ENCODE results near the gene KRTAP10-10.
"Not testable (repeated sequence)": the region's sequence is repeated elsewhere in the genome, so short reads cannot be mapped to it uniquely, and the experiment has no call there.

Gene KRTAP10-10

DNA sequence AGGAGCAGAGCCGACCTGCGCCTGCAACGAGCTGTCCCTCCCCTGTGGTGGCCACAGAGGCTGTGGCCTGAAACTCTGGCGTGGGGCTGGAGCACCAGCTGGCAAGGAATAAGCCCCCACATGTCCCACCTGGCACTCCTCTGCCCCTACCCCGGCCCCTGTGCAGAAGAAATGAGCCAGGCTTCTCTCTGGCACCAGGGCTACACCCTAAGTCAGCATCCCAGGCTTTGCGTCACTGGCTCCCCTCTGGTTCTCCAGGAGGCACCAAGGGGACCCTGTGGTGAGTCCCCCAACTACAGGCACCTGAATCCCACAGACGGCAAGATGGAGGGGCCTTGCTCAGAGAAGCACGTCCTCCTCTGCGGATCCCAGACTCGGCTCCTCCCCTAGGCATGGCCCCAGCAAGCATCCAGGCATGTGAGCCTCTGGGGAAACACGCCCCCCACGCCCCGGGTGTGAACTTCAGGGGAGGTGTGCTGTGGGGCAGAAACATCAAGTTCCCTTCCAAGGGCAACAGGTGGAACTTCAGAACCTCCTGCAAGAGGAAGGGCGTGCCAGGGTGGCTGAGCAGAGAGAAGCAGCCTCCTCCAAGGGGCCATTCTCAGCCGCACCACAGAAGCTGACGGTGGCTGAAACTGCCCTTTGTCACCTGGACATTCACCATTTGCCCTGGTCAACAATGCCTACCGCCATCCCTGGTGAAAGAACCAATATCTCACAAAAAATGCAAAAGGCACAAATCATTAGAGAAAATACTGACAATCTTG lies 33.9 kb upstream of the KRTAP10-10 start:
- no peak for DNase-seq

DNA sequence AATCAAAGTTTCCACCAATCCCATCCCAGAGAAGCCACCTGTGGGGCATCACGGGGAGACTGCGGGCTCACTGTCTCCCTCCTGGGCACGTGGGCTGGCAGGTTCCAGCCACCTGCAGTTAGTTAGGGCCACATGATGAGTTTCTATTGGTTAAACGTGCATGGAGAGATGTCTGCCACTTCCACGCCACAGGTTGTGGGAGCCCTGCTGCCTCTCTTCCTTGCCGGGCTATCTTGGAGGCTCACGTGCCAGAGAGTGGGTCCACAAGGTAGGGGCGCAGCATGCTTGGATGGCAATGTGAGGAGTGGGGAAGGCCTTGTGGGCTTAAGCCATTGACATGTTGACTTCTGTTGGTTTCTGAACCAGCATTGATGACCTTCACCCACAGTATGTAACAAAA lies 33.2 kb upstream of the KRTAP10-10 start:
- DNase-seq: no peak

DNA sequence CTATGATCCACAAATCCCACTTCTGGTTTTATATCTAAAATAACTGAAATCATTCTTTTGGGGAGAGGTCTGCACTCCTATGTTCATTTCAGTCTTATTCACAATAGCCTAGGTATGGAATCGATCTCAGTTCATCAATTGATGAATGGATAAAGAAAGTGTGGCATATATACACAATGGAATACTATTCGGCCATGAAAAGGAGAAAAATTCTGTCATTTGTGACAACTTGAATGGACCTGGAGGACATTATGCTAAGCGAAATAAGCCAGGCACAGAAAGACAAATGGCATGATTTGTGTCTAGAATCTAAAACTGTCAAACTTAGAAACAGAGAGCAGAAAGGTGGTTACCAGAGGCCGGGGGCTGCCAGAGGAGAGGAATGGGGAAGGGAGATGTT lies 30.7 kb upstream of the KRTAP10-10 start:
- DNase-seq: no peak

DNA sequence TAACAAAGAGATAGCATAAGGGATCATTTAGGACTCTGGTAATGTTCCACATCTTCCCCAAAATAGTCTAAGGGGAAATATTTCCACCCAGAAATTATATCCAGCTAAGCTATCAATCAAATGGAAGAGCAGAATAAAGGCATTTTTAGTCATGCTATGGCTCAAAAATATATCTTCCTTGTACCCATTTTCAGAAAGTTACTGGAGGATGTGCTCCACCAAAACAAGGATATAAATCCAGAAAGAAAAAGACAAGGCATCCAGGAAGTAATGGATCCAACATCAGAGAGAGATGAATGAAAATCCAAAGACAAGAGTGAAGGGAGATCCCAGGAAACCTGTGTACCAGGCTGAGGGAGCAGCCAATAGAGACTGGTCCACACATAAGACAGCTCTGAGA lies 28.0 kb upstream of the KRTAP10-10 start:
- no peak for DNase-seq

DNA sequence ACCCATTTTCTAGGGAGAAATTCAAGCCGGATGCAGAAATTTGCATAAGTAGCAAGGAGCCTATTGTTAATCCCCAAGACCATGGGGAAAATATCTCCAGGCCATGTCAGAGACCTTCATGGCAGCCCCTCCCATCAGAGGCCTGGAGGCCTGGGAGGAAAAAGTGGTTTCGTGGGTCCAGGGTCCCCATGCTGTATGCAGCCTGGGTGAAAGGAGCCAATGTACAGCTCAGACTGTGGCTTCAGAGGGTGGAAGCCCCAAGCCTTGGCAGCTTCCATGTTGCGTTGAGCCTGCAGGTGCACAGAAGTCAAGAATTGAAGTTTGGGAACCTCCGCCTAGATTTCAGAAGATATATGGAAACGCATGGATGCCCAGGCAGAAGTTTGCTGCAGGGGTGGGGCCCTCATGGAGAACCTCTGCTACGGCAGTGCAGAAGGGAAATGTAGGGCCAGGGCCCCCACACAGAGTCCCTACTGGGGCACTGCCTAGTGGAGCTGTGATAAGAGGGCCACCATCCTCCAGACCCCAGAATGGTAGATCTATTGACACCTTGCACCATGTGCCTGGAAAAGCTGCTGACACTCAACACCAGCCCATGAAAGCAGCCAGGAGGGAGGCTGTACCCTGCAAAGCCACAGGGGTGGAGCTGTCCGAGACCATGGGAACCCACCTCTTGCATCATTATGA lies 26.9 kb upstream of the KRTAP10-10 start:
- DNase-seq: not testable (repeated sequence)

DNA sequence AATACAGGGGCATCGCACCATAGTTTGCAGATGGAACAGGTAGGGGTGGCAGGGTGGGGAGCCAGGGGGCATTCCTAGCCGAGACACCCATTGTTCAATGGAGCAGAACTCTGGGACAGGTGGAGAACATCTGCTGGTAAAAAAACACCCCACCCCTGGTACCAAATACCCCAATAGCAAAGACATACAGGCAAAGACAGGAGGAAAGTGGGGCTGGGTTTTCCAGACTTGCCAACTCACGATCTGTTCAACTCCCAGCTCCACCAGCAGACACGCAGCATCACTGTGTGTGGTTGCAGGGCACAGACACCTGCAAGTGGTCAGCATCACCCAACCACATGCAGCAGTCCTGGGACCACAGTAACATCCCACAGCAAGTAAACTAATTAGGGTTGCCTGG lies 25.6 kb upstream of the KRTAP10-10 start:
- no peak for DNase-seq

DNA sequence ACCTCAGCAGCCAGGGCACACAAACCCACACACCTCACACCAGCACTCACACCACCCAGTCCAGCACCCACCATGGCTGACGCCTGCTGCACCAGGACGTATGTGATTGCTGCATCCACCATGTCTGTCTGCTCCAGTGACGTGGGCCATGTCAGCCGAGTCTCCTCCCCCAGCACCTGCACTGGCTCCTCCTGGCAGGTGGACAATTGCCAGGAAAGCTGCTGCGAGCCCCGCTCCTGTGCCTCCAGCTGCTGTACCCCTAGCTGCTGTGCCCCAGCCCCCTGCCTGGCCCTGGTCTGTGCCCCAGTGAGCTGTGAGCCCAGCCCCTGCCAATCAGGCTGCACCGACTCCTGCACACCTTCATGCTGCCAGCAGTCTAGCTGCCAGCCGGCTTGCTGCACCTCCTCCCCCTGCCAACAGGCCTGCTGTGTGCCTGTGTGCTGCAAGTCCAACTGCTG lies 25.1 kb upstream of the KRTAP10-10 start, which contains the start of gene KRTAP10-8:
KRTAP10-8 (plus strand) TSS at position 51 of the 458 bp plus-strand sequence; CDS start at position 73, 22 bp downstream.
- DNase-seq: no peak

DNA sequence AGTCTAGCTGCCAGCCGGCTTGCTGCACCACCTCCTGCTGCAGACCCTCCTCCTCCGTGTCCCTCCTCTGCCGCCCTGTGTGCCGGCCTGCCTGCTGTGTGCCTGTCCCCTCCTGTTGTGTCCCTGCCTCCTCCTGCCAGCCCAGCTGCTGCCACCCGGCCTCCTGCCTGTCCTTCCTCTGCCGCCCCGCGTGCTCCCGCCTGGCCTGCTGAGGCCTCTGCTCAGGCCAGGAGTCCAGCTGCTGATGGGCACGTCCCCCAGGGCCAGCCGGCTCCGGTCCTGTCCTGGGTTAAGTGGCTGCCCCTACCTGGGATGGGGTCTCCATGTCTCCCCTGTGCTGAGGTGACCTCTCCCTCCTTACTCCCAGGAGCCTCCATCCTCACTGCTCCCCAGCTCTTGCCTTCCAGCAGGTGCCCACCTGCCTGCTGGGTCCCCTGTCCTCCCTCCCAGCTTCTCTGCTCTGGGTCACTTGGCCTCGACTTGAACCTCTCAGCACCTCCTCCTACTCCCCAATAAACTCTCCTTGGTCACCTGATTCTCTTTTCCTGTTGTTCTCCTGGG lies 24.4 kb upstream of the KRTAP10-10 start:
- DNase-seq: no peak

DNA sequence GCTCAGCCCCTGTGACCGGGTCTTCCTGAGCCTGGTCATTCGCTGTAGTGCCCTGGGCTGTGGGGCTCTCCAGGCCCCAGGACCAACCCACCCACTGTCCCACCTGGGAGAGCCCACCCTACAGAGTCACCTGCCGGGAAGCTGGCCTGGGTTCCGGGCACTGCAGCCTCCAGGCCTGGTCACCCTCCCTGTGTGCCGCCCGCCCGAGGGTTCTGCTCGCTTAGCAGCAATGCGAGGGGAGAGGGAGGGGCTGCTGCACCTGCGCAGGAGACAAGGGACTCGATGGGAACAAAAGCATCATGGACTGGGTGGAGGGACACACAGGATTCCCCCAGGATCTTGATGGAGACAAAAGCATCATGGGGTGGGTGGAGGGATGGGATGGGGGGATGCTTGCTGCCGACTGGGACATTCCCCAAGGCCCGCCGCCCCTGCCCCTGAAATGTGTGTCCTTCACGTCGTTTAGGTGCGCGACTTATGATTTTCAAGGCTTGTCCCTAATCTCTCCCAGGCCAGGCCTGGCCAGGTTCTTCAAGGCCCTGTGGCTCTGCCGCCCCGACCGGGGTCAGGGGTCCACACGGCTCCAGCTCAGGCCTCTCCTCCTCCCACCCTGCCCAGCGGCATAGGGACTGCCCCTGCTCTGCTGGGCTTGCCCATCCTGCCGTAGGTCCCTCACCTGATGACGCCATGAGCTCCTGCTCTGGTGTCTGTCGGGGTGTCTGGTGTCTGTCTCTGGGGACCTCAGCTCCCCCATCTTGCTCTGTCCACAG lies 23.6 kb upstream of the KRTAP10-10 start:
- no peak for DNase-seq

DNA sequence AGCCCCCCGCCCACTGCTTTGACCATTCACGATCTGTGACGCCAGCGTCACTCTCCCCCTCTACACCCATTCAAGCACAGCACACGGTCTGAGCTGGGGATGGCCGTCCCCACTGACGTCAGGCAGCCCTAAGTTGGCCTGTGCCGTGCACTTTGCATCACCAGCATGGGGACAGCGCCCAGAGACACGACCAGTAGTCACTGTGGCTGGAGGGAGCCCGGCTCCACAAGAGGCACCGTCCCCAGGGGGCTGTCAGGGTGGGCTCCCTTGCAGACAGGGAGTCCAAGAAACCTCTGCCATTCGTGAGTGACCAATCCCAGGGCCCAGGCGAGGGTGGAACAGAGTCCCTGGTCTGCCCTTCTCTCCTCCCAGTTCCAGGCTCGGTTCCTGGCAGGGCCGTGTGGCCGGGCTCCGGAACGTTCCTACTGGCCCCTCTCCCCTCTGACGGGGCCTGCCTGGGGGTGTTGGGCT lies 23.0 kb upstream of the KRTAP10-10 start:
- DNase-seq: no peak

DNA sequence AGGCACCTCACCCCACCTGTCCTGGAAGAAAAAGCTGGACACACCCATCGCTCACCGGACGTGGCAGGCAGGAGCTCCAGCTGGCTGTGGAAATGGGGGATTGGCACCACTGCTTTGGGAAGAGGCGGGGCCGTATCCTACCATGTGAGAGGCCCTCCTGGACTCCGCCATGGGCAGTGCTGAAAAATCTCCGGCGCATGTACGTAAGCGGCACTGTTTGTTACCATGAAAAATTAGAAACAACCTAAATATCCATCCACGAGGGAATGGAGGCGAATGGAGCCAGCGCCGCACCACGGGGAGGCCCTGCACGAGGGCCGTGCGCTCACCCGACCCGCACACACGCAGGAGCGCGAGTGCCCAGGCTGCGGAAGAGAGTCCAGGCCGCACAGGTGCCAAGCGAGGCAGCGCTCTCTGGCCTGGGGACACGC lies 22.2 kb upstream of the KRTAP10-10 start:
- DNase-seq: no peak

DNA sequence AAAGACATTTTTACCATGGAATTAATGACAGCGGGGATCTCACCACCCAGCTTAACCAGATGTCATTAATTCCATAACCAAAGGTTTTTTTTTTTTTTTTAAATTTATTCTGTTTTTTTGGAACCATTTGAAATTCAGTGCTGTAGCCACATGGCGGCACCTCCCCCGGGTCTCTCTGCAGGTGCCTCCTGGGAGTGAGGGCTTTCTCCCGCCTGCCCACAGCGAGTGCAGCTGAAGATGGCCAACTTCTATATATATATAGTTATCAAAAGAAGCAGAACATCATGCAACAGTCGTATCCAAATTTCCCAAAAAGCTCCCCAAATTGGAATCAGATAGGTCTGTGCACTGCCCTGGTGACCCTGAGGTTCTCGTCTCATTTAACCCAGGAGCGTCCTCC lies 21.7 kb upstream of the KRTAP10-10 start:
- no peak for DNase-seq

DNA sequence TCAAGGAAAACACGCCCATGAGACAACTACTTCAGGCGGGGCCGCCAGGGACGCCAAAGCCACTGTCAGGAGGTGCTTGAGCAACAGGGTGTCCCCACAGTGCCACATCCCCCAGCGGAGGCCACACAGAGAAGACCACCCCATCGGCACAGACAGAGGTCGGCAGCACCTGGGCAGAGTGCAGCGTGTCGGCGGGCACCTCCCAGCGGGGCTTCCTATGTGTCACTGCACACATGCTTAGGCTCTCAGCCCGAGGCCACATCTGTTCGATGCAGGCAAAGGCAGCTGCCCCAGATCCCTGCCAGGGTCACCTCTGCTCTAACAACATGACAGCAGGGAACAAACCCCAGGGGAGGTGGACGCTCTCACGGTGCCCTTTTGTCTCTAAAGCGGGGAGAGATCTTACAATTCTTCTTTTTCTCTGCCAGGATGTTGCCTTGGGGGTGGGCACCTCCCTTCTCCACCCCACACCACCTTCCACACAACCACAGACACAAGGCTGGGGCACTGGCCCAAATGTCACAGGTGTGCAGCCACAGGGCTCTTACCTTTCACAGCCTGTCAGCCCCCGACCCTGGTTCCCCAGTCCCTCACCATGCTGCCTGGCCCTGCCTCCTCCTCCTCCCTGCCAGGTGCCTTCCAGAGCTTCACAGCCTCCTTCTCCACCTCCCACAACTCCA lies 21.1 kb upstream of the KRTAP10-10 start:
- DNase-seq: no peak

DNA sequence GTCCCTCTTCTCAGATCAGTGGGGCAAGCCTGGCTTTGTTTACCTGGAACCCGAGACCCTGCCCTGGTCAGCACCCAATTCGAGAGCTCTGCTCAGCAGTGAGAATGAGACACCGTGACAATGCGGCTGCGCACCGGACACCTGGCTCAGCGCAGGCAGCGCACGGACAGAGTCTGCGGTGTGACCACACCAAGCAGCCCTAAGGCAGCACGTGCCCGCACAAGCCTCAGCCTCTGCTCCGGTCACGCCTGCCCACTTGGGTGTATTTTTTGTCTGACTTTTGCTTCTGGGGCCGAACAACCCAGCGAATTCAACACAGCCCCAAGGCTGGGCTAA lies 20.6 kb upstream of the KRTAP10-10 start:
- DNase-seq: no peak

DNA sequence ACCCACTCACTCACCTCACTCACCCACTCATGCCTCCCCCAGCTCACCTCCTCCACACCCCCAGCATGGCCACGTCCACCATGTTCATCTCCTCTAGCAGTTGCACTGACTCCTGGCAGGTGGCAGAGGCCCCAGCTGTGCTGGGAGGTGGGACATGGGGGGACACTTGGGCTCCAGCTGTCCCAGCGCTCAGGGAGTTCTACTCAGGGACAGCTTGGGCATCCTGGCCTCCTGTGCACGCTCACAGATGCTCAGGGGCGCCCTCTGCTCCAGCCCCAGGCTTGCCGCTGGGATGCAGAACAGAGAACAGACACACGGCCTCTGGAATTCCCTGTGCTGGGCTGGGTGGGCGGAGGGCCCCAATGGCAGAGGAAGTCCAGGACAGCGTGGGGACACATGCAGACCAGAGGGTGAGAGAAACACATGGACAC lies 20.1 kb upstream of the KRTAP10-10 start:
- DNase-seq: no peak

DNA sequence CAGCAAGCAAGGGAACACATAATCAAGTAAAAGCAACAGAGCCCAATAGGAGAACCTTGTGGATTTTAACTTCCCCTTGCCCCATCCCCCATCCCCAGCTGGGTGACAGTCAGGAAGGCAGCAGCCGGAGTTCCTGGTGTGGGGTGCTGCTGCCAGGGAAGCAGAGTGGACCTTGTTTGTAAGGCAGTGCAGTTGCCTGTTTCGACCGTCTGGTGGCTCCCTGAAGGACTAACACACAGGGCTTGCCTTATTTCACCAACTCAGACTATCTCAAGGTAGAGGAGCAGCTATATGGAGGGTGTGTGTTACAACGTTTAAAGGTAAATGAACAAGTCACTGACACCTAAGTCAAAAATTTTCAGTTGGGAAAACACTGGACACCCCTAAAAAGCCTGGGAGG lies 18.7 kb upstream of the KRTAP10-10 start:
- DNase-seq: no peak

DNA sequence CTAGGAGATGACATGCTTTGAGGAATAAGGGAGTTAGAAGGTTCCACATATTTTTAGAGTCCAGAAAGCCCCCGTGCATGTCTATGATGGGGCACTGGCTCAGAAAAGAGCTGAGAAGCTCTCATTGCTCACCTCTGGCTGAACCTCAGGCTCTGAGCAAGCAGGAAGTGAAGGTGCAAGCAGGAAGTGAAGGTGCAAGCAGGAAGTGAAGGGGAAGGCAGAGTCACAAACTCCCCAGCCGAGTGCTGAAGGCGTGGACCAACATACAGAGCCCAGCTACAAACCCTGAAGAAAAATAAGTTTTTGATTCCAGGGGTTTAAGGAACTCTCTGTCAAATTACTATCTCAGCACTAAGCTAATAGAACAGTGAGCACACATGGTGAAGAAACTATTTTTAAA lies 18.2 kb upstream of the KRTAP10-10 start:
- peak; percentile 54 for DNase-seq

DNA sequence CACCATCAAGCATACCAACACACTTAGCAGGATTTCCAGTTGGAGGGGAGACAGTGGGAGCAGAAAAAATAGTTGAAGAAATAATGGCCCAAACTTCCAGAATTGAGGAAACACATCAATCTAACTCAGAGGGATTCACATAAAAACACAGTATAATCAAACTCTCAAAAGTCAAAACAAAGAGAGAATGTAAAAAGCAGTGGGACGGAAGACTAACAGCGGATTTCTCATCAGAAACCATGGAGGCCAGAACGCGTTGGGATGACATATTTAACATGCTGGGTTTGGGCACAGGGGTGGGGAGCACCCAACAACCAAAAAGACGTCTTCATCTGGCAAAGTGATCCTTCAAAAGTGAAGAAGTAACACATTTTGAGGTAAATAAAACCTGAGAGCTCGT lies 17.3 kb upstream of the KRTAP10-10 start:
- DNase-seq: no peak

DNA sequence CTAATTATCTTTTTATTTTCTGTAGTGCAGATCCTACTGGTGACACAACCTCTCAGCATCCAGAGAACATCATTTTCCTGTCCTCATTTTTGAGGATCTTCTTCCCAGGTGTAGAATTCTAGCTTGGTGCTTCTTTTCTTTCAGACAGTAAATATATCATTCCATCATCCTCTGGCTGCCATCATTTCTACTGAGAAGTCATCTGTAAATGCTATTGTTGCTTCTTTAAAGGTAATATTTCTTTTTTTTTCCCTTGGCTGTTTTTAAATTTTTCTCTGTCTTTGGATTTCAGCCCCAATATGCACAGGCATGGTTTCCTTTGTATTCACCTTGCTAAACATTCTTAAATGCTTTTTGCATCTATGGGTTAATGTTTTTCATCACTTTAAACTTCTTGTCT lies 13.6 kb upstream of the KRTAP10-10 start:
- DNase-seq: no peak

DNA sequence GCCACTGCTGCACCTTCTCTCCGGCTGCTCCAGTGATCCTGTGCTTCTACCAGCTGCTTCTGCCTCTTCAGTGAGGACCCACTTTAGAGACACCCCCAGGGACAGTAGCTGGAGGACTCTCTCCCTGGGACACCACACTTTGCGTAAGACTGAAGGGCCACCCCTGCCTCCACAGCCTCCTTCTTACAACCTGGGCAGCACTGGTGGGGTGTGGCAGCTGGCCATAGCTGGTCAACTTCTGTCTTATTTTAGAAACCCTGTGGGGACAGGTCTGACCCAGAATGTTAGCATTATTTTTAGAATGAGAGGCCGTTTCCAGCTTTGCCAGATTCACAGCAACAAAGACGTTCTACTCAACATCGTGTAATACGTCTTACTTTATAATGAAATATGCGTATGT lies 11.4 kb upstream of the KRTAP10-10 start:
- no peak for DNase-seq

DNA sequence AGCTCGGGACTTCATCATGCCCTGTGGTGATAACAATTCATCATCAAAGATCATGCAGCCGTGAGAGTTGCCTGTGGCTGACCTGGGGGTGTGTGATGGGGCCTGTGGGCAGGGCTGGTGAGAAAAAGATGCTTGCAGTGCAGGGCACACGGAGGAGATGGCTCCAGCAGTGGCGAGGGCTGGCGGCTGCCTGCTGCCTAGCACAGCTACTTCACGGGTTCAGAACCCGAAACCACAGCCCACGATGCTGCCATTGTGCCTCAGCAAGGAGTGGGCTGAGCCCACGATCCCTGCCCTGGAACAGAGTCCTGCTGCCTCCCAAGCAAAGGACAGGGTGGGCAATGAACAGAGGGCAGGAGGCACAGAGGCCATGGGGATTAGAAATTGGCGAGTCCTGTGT lies 10.9 kb upstream of the KRTAP10-10 start:
- DNase-seq: peak; percentile 20

DNA sequence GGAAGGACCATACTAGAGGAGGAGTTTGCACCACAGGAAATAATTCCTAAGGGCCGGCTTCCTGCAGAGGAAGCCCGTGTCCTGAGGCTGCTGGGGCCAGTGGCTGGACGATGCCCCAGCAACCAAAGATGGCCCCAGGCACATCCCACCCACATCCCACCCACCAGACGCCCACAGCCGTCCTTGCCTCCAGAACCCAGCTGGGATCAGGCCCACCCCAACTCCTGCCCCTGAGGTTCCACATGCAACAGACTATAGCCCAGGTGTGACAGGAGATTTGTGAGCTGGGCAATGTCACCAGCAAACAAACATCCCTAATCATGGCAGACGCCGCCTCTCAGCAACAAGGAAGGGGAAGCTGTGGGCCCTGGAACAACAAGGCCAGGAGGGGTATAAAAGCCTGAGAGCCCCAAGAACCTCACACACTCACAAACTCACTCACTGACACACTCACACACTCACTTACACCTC lies 10.4 kb upstream of the KRTAP10-10 start, which contains the start of gene KRTAP10-9:
KRTAP10-9 (plus strand) TSS at position 421 of the 471 bp plus-strand sequence. CDS start 79 bp downstream, outside the sequence.
- no peak for DNase-seq
